ENCODE measurements around the gene CCL25. TPM values are rescaled to one million over a fixed set of nuclear protein-coding genes. Genes with fewer than 3 reads are reported as not detected.

The CCL25 gene
- total RNA-seq, 1 experiment from 2014 or later, result not detected

Other genes with a start within 250 kb of the CCL25 start
- 15.0 TPM for gene EVI5L, start 222.5 kb upstream of the CCL25 start, total RNA-seq (2021; ENCODE audit: unreplicated experiment)
- gene PRR36, start 178.4 kb upstream of the CCL25 start, total RNA-seq (2021; ENCODE audit: unreplicated experiment), result 7.5 TPM
- gene LRRC8E, start 164.2 kb upstream of the CCL25 start, total RNA-seq (2021; ENCODE audit: unreplicated experiment), result 18.1 TPM
- 59.1 TPM for gene MAP2K7, start 148.9 kb upstream of the CCL25 start, total RNA-seq (2021; ENCODE audit: unreplicated experiment)
- 30.9 TPM for gene TGFBR3L, start 137.9 kb upstream of the CCL25 start, total RNA-seq (2021; ENCODE audit: unreplicated experiment)
- 42.9 TPM for gene SNAPC2, start 132.4 kb upstream of the CCL25 start, total RNA-seq (2021; ENCODE audit: unreplicated experiment)
- gene CTXN1, start 126.6 kb upstream of the CCL25 start, total RNA-seq (2021; ENCODE audit: unreplicated experiment), result 56.0 TPM
- gene TIMM44, start 109.1 kb upstream of the CCL25 start, total RNA-seq (2021; ENCODE audit: unreplicated experiment), result 136 TPM
- 134 TPM for gene ELAVL1, start 47.1 kb upstream of the CCL25 start, total RNA-seq (2021; ENCODE audit: unreplicated experiment)
- gene FBN3, start 96.8 kb downstream of the CCL25 start, total RNA-seq (2021; ENCODE audit: unreplicated experiment), result 6.6 TPM
- 26.0 TPM for gene CERS4, start 156.6 kb downstream of the CCL25 start, total RNA-seq (2021; ENCODE audit: unreplicated experiment)

Data from HCT116 (cell line).